GM19397 (cell line): ENCODE data around the gene OSBP2.

Experiments used
- ATAC-seq: cut with Tn5 transposase; IDR thresholded peaks from one replicate; pipeline ENCODE4 v1.9.1; 2021; ENCODE audit warnings: mild to moderate bottlenecking, moderate library complexity; ENCODE audit not compliant: unreplicated experiment

OSBP2 gene

DNA sequence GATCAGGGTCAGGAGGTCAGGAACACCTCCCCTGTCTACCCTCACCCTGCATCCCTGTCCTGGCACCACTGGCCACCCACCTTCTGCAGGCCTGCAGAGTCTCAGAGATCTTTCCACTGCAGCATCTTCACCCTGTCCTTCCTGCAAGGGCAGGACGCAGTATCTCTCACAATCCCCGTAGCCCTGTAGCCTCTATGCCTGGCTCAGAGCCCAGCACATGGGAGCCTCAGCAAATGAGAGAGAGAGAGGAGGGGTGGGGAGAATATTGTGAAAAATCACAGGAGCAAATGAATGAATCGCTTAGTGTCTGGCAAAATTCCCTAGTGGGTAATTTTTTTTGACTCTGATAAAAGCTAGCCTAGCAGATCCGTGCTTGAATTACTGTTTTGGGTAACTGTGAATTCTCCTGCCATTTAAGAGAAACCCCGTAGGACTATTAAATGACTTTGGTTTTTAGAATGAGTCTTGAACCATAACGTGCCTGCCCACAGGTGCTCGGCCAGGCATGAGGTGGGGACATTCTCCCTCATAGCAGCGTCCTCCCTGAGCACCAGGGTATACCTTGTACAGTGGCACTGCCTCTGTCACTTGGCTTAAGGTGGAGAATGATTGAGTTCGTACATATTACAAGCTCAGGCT lies 182.4 kb downstream of the OSBP2 start:
- no peak for ATAC-seq

DNA sequence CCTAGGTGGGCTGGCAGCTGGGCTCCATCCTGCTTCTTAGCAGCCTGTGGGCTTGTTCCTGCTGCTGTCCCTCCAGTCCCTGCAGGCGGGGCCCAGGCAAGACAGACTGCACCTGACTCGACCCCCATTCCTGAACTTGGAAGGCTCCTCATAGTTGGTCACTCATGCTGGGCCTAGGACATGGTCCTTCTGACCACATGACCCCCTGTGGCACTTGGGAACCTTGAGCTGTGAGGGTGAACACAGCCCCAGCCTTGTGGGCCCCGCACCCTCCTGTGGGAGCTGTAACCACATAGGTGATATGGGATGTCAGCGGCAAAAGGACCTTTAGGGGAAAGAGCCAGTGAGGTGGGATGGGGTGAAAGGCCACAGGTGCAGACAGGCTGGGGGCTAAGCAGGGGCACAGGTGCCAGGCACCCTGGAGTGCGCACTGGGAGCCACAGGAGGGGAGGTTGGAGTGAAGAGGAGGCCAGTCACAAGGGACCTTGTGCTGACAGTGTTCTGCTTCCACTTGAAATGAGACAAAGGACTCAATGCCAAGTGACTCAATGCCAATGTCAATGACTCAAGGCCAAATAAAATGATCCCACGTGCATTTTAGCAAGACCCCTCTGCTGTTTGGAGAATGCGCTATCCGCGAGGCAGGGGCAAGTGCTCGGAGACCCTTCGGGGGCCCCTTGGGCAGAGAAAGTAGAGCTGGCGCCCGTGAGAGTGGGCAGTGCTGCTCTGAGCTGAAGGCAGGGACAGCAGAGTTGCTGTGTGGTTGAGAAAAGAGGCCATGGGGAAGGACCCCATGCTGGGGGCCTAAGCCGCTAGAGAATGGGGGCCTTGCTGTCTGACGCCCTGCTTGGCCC lies 183.2 kb downstream of the OSBP2 start:
- no peak for ATAC-seq

DNA sequence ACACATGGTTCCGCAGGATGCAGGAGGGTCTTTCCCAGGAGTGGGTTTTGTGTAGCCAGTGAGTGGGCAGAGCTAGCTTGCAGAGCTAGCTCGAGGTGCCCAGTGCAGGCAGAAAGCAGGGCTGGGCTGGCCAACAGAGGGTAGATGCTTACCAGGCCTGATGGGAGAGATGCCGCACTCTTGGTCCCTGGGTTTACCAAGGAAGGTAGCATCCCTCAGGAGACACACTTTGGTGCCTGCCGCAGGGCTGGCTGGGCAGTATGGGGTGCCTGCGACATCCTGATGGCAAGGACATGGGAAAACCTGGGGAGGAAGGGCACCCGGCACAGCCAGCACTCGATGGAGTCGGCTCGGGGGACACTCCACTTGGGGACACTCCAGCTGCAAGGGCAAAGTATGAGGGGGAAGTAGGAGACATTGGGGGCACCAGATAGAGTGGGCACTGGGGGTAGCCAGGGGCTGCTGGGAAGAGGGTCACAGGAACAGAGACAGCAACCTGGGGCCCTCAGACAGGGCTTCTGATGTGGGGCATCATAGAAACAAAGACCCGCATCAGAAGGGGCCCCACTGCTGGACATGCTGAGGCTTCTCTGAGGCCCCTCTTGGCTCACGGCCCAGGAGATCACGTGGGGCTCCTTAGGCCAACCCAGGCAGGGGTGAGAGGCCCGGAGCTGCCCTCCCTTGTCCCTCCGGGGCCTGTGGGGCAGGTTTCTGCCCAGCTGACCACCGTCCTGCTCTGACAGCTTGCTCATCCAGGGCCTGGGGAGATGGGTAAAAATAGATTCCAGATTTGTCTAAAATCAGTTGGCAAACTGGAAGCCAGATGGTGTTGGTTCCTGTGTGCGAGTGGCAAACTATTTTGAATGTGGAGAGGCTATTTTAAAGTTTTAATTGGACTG lies 184.1 kb downstream of the OSBP2 start:
- ATAC-seq = no peak

DNA sequence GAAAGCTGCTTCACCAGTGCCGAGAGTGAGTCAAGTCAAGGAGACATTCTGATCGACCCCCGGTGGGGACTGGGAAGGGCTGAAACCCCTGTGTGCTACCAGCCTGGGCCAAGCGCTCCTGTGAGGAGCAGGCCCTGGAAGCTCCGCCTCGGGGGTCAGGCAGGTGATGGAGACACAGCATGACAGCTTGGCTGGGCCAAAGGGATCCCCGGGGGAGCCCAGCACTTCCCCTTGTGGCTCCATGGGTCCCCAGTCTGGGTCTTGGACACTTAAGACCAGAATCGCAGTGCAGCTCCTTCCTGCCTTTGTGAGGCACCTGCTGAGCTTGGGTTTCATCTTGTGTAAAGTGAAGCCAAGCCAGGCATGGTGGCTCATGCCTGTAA lies 184.7 kb downstream of the OSBP2 start:
- no peak for ATAC-seq

DNA sequence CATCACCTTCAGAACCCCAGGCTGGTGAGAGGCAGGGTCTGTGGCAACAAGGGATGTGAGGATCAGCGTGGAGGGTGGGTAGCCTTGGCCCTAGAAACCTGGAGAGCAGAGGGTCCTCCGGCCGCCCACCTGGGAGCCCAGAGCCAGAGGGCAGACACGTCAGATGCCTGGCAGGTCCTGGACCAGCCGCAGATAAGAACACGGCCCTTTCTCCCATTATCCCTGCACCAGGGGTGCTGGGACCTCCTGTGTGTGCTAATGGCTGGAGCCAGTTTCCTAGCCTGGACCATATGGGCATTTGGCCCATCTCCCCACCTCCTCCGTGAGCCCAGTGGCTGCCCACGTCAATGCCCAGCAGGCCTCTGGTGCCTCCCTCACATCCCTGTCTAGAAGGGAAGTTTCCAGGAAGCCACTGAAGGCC lies 185.5 kb downstream of the OSBP2 start:
- no peak for ATAC-seq

DNA sequence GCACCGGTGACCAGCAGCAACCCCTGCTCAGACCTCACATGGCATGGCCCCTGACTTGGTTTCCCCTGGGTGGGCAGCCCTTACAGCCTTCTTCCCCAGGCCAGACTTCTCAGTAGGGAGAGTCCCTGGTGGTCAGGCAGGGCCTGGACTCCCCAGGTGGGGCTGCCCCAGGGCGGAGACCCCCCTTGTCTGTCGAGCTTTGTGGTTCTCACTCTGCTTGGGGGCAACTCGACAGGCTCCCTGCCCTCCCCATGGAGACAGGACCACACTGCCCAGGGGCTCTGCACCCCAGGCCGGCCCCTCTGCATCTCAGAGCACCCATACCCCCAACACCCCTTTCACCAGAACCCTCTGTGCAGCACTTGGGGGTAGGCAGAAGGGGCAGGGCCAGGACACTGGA lies 186.2 kb downstream of the OSBP2 start:
- ATAC-seq = no peak

DNA sequence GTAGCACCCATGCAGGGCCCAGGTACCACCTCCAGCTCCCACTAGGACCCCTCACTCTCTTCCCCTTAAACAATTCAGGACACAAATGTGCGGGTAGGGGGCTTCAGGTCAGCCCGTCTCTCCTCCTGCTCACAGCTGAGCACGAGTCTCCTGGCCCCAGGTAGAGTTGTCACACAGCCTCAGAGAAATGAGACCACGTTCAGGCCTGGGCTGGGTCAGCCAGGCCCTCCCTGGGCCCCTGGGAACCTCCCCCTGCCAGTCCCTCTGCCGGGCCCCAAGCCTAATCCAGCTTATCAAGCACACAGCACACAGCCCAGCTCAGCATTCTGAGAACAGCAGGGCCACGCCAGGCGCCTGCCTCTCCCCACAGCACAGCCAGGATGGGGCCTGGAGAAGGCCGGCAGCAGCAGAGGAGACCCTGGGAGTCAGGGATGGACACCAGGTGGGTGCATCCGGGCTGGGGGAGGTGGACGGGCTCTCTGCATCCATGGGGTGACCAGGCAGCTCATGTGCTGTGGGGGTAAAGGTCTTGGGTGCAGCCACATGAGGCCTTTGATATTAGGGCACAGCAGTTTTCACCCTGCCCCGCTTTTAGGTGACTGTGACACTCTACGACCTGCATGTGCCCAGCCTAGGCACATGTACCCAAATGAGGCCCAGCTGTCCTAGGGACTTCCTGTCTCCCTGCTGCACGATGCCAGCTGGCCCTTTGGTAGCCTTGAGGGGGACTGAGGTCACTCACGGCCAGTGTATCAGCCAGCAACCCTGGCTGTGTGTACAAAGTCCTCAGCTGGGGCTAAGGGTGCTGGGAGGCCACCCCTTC lies 186.9 kb downstream of the OSBP2 start:
- no peak for ATAC-seq

DNA sequence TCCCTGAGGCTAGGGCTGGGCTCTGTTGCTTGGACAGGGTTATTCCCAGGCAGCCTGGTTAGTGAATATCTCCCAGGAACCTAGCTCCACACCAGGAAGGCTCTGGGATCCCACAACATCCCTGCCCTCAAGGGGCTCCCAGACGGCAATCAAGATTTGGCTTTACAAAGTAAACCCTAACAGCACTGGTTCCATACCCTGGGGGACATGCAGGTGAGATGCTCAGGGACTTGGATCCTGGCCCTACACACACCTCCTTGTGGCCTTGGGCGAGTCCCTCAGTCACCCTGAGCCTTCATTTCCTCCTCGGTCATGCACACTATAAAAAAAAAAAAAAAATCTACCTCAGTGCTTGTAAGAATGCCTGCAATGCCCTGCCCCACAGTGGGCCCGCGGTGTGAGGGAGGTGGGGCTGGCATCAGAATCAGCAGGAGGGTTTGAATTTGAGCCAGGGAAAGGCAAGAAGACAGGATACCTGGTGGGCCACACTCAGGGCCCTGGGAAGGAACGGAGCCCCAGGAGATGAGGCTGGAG lies 187.6 kb downstream of the OSBP2 start:
- ATAC-seq = no peak

DNA sequence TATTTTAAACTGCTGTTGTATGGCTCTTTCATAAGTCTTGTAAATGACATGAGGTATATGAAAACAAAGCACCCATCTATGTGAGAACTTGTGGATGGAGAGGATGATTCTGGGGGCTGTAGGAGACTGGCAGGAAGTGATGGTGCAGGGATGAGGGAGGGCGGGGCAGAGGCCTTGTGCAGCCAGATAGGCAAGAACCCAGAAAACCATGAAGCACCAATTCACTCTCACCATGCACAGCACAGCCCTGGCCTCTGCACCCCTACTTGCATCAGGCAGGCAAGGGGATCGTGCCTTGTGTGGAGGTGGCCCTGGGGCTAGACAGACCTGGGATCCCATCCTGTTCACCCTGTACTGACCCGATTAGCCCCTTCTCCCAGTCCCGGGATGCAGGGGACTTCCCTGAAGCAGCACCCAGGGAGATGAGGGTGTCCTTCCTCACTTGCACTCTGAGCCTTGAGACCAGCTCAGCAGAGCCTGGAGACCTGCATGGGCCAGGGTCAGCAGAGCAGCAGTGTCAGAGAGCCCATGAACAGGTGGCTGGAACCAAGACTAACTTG lies 188.4 kb downstream of the OSBP2 start:
- no peak for ATAC-seq

DNA sequence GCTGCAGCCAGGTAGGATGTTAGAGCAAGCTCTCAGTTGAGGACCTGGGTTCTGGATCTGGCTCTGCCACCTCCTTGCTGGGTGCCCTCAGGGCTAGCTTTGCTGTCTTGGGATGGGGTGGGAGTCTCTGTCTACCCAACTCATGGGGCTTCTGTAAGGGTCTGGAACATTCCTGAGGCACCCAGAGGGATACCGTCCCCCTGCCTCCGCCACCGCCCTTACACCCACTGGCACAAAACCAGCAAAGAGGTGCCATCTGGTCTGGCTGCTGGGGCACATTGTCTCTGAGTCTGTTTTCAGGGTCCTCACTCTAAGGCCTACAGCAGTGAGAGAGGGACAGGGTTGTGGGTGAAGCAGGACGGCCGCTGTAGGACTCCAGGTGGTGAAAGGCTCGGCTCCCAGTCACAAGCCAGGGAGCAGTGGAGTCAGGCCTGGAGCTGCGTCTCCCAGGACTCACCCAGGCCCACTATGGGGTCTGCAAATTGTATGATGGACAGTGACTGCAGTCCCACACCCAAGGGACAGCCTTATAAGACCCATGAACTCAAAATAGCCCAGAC lies 189.0 kb downstream of the OSBP2 start:
- no peak for ATAC-seq

DNA sequence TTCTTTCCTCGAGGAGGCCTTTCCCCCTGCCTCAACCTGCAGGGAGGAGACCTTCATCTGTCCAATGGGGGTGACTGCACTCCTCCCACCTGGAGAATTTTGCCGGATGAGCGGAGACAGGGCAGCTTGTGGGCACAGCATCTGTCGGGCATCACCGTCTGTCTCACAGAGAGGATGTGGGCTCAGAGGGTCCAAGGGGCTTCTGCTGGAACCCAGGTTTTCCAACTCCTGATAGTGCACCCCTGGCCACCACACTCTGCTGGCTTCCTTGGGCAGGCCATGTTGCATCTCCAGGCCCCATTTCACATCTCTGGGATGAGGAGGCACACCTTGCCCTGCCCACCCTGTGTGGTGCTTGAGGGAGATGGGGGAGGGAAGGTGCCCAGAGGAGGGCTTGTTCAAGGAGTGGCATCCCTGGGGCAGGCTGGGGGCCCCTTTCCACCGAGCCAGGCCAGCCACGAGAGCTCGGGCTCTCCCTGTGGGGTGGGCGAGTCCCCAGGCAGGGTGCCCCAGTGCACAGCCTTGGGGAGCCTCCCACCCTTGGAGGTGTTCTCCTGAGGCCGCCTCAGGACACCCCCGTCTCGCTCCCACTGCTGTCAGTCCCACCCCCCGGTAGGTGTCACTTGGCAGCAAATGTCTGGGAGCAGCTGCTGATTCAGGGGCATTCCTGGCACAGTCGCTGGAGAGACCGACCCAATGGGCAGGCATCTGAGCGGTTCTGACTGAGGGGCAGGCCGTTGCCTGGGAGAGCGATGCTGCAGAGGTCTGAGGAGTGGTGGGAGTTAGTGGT lies 189.7 kb downstream of the OSBP2 start:
- ATAC-seq = no peak

DNA sequence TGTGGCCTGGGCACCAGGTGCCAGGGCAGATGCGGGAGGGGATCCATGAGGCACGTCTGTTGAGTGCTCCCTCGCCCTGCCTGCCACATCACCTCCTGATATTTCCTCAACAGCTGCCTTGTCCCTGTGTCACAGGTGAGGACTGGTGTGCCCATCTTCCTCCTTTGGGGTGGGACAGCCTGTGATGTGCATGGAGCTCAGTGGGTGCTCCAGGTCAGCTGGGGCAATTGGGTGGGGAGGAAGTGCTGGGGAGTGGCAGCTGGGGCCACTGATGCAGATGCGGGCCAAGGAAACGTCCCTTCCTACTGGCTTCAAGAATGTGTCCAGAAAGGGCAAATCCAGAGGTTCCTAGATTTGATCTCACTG lies 190.3 kb downstream of the OSBP2 start:
- ATAC-seq = no peak

DNA sequence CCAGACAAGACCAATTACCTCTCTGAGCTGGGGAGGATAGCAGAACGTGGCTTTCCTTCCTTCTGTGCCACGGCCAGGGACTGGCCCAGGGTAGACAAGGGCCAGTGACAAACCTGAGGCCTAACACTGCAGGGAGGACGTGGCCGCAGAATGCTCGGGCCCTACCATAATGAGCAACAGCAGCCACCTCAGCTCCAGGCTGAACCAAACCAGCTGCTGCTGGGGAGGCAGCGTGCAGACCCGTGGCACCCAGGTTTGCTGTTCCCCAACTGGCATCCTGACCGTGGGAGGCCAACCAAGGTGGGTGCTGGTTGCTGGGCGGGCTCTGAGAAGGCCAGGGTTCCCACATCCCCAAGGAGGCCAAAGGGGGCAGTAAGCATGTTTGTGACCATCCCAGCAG lies 190.9 kb downstream of the OSBP2 start:
- ATAC-seq = no peak

DNA sequence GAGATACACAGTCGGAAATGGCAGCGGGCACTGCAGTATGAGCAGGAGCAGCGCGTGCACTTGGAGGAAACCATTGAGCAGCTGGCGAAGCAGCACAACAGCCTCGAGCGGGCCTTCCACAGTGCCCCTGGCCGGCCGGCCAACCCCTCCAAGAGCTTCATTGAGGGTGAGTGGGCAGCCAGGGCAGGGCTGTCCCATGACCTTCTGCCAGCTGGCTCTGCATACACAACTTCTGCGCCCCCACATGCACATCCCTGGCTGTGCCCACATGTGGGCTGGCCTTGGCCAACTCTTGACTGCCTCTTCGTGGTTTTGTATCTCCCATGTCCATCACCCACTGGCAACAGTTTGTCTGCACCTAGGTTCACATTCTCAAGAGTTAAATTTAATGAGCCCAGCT lies 192.8 kb downstream of the OSBP2 start:
- no peak for ATAC-seq

DNA sequence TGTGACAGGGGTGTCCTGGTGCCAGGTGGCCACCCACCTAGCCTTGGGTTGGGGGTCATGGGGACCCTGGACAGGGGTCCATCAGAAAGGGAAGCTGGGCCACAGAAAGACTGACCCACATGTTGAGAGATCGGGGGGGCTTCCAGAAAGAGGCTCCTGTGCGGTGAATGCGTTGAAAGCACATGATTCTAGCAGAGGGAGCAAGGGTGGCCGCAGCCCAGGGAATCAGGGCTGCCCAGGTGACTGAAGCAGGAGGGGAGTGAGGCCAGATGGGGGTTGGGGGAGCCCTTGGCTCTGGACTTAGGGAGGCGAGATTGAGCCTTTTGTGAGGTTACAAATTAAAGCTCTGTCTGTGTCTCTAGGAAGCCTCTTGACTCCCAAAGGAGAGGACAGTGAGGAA lies 193.2 kb downstream of the OSBP2 start:
- no peak for ATAC-seq

DNA sequence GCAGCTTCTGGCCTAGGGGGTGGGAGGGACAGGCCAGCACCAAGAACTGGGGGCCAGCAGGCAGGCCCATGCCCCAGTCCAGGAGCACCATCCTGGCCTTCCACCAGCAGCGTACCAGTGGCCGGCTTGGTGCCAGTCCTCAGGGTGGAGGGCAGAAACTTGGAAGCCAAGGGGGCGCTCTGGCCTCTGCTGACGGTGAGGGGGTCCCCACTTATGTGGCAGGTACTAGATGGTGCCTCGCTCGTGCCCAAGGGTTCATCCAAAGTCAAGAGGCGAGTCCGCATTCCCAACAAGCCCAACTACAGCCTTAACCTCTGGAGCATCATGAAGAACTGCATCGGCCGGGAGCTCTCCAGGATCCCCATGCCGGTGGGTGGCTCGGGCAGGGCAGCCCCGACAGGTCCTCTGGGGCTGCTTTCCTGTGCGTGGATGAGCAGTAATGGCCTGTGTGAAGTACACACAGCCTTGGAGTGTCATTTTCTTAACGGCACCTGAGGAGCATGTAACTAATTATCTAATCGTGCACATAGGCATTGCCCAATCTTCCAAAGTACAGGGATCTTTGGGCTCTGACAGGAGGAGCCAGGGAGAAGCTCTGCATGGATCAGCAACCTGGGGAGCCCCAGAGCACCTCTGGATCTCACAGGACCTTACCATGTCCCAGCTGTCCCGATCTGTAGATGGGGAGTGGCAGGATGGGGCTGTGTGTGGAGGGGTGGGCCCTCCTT lies 194.8 kb downstream of the OSBP2 start:
- no peak for ATAC-seq

DNA sequence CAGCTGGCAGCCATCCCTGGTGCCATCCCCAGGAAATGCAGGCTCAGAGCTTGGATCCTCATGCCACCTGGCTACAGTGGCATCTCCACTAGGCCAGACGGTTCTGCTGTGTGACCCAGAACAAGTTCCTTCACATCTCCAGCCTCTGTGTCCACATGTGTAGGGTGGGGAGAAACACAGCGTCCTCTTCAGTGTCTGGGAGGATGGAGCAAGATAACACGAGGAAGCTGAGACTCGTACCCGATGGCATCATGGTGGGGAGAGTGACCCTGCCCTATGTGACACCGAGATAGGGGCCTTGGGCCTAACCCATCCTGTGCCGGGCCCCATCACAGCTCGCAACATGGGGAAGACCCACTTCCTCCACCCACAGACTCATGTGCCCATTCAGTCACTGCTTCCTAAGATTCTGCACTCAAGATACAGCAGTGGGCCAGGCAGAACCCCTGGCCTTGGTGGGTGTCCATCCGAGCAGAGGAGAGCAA lies 195.4 kb downstream of the OSBP2 start:
- no peak for ATAC-seq
